OCI-LY7 (cell line): ENCODE results near the gene ZMIZ1. TPM values are rescaled to one million over a fixed set of nuclear protein-coding genes. Genes with fewer than 3 reads are reported as not detected.

Source experiments
- BruUV-seq: library from RNA; stranded (reverse); fragments of 400-500 nt; replicated peaks from 2 replicates; lab custom pipeline; 2021; lab: Mats Ljungman, UMichigan
- CTCF ChIA-PET: fragments of 300-600 bp; sonication (Branson Sonifier 250); formaldehyde crosslinking; loops from one replicate; lab custom pipeline; 2022; ENCODE audit warnings: antibody characterized with exemption; ENCODE audit not compliant: unreplicated experiment; lab: Charles Lee
- POLR2A ChIA-PET: fragments of 300-600 bp; sonication (Branson Sonifier 250); formaldehyde crosslinking; loops from one replicate; lab custom pipeline; 2022; ENCODE audit warnings: antibody characterized with exemption; lab: Charles Lee
- DNase-seq: peaks from one replicate; pipeline ENCODE4 v3.0.0-alpha.2; 2015; ENCODE audit warnings: low spot score
- H2AFZ ChIP-seq: fragments of 200-600 bp; sonication (generic), shearing (Covaris generic); 2 replicates; pipeline ENCODE4 v1.6.1; 2014; ENCODE audit warnings: mild to moderate bottlenecking, antibody characterized with exemption, low read length, moderate library complexity
- H3K27ac ChIP-seq: fragments of 200-600 bp; sonication (generic); 2 replicates; pipeline ENCODE4 v1.5.1; 2014; ENCODE audit warnings: mixed run types, low read depth, mild to moderate bottlenecking, moderate library complexity, low read length, inconsistent platforms; ENCODE audit not compliant: poor library complexity, severe bottlenecking
- H3K36me3 ChIP-seq: fragments of 200-600 bp; sonication (generic); 2 replicates; pipeline ENCODE4 v1.6.1; 2014; ENCODE audit warnings: mild to moderate bottlenecking, antibody characterized with exemption, low read length, moderate library complexity, mixed read lengths; ENCODE audit not compliant: insufficient read depth
- H3K4me1 ChIP-seq: fragments of 200-600 bp; sonication (generic); 2 replicates; pipeline ENCODE4 v1.5.1; 2014; ENCODE audit warnings: mild to moderate bottlenecking, low read length; ENCODE audit not compliant: insufficient read depth, poor library complexity, severe bottlenecking
- H3K4me2 ChIP-seq: fragments of 200-600 bp; sonication (generic); 2 replicates; pipeline ENCODE4 v1.6.1; 2014; ENCODE audit warnings: mild to moderate bottlenecking, low read length
- H3K4me3 ChIP-seq: fragments of 200-600 bp; sonication (generic); 2 replicates; pipeline ENCODE4 v1.5.1; 2014; ENCODE audit warnings: mild to moderate bottlenecking, low read depth, low read length; ENCODE audit not compliant: poor library complexity, severe bottlenecking
- H3K79me2 ChIP-seq: fragments of 200-600 bp; sonication (generic); 2 replicates; pipeline ENCODE4 v1.6.1; 2016; ENCODE audit warnings: low read depth, mild to moderate bottlenecking, low read length, moderate library complexity, mixed read lengths; ENCODE audit not compliant: insufficient read depth
- H3K9me2 ChIP-seq: fragments of 200-600 bp; sonication (generic); 2 replicates; pipeline ENCODE4 v1.6.1; 2016; ENCODE audit warnings: mild to moderate bottlenecking, low read length, mixed read lengths; ENCODE audit not compliant: insufficient read depth
- H3K9me3 ChIP-seq: fragments of 200-600 bp; sonication (generic); 2 replicates; pipeline ENCODE4 v1.6.1; 2014; ENCODE audit warnings: mild to moderate bottlenecking, mixed run types, low read length, mixed read lengths
- H4K20me1 ChIP-seq: fragments of 200-600 bp; sonication (generic); 2 replicates; pipeline ENCODE4 v1.6.1; 2014; ENCODE audit warnings: mild to moderate bottlenecking, antibody characterized with exemption, low read length, moderate library complexity, mixed read lengths; ENCODE audit not compliant: insufficient read depth
- CTCF ChIP-seq: fragments of 200-600 bp; sonication (generic); conservative IDR thresholded peaks from 2 replicates; pipeline ENCODE4 v1.5.1; 2014; ENCODE audit warnings: mild to moderate bottlenecking, antibody characterized with exemption, low read length, moderate library complexity, mixed read lengths
- EZH2phosphoT487 ChIP-seq: fragments of 200-600 bp; sonication (generic); IDR thresholded peaks from 2 replicates; pipeline ENCODE4 v1.6.1; 2018; ENCODE audit warnings: low read depth, borderline replicate concordance, mild to moderate bottlenecking, mixed run types, antibody characterized with exemption, low read length, moderate library complexity, mixed read lengths
- intact Hi-C: fragments of 100-400 bp; cut with micrococcal nuclease; formaldehyde crosslinking; loops from one replicate; pipeline ENCODE4 v1.10.0; 2022; ENCODE audit not compliant: unreplicated experiment
- total RNA-seq, 2 experiments: library from RNA; depleted of rRNA in 1 of 2; stranded (reverse); fragments of >200 nt in 1 of 2; shearing (Covaris generic) in 1 of 2; gene quantifications; 2 replicates each; pipeline ENCODE4 v1.2.3, GENCODE V29; 2014 to 2022

ZMIZ1 gene
- total RNA-seq, 2 experiments from 2014 or later = 20.4 to 66.9 TPM

GRCh38 chr10:79306644-79307220, 238.0 kb downstream of the ZMIZ1 start:
- H3K79me2 ChIP-seq = no peaks in the 10 kb centered on the region
- H3K4me3 ChIP-seq = no peak overlapping the region
- ChIA-PET POLR2A (interaction anchor here (0.6 kb wide), 1 partner anchor 308 kb away, joined by 3 read pairs; no protein-coding TSS in a partner anchor), CTCF (no interaction called here)
- BruUV-seq = no TSS peak
- no peak overlapping the region for H2AFZ ChIP-seq
- H3K36me3 ChIP-seq = peaks cover 75% of the 10 kb centered on the region
- H3K9me3 ChIP-seq = no peaks in the 10 kb centered on the region
- no peaks in the 10 kb centered on the region for H3K9me2 ChIP-seq
- H3K4me1 ChIP-seq = no peaks in the 10 kb centered on the region
- intact Hi-C loops = no loop called here
- no peak overlapping the region for H3K27ac ChIP-seq
- TF ChIP-seq CTCF (no peak), EZH2phosphoT487 (no peak)
- DNase-seq = no peak
- H3K4me2 ChIP-seq = no peak overlapping the region
- H4K20me1 ChIP-seq = no peaks in the 10 kb centered on the region

GRCh38 chr10:79308016-79308415, 239.2 kb downstream of the ZMIZ1 start:
- no peak for DNase-seq
- Histone ChIP-seq H3K4me1 (no peaks in the 10 kb centered on the region), H3K9me2 (no peaks in the 10 kb centered on the region), H3K27ac (no peak overlapping the region), H3K36me3 (peaks cover 68% of the 10 kb centered on the region), H2AFZ (no peak overlapping the region), H3K79me2 (no peaks in the 10 kb centered on the region), H3K4me3 (no peak overlapping the region), H4K20me1 (no peaks in the 10 kb centered on the region), H3K4me2 (no peak overlapping the region), H3K9me3 (no peaks in the 10 kb centered on the region)
- no peak for TF ChIP-seq CTCF
- TF ChIP-seq EZH2phosphoT487 = no peak
- intact Hi-C loops = no loop called here
- BruUV-seq = no TSS peak
- ChIA-PET POLR2A (no interaction called here), CTCF (no interaction called here)

GRCh38 chr10:79308969-79309665, 240.4 kb downstream of the ZMIZ1 start:
- Histone ChIP-seq H3K79me2 (no peaks in the 10 kb centered on the region), H3K4me3 (no peak overlapping the region), H3K9me2 (no peaks in the 10 kb centered on the region), H3K27ac (no peak overlapping the region), H2AFZ (no peak overlapping the region), H3K9me3 (no peaks in the 10 kb centered on the region), H3K4me2 (no peak overlapping the region), H3K4me1 (no peaks in the 10 kb centered on the region), H4K20me1 (no peaks in the 10 kb centered on the region), H3K36me3 (peaks cover 68% of the 10 kb centered on the region)
- no peak for DNase-seq
- ChIA-PET CTCF (no interaction called here), POLR2A (no interaction called here)
- no TSS peak for BruUV-seq
- intact Hi-C loops = no loop called here
- TF ChIP-seq CTCF (no peak), EZH2phosphoT487 (no peak)
